Ovary (tissue), 3 donors: ENCODE data around the gene ATL1.

Source experiments
- CTCF ChIP-seq, 3 donors: fragments of 450-650 bp in 2 of 3; fragments of 200-600 bp in 1 of 3; IDR thresholded peaks; one replicate each; pipeline versions ENCODE4 v1.5.1 to v1.8.0; 2016 to 2022; ENCODE audit warnings: antibody characterized with exemption in 3 of 3, mild to moderate bottlenecking in 1 of 3
- EP300 ChIP-seq: sonication (generic); formaldehyde crosslinking; IDR thresholded peaks from one replicate; pipeline ENCODE4 v1.6.1; 2017; ENCODE audit warnings: antibody characterized with exemption
- POLR2A ChIP-seq: fragments of 450-650 bp; IDR thresholded peaks from one replicate; pipeline ENCODE4 v1.6.1; 2017; ENCODE audit warnings: antibody characterized with exemption, mild to moderate bottlenecking, moderate library complexity
- donor health status: DM: no; HTN: no; CAD: no.

DNA sequence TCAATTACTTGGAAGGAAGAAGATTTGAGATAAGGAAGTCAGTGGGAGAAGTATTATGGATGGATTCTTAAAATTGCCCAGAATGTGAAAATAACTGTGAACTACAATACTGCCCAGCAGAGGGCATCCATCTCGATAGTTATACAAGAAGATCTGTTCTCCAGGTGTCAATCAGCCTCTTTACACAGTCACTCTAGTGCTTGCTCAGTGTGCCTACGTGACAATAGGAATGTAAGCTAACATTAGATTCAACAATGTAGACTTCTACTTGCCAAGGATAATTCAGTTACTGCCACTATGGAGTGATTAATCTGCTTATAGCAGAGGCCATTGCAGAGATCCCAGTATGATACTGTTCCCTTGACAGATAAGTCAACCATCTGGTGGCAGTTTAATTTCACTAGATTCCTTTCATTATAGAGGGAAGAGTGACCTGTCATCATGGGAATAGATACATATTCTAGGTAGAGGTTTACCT is 17.0 kb upstream of the ATL1 start:
- peak in 1 of 3 donors; percentile 16 for TF ChIP-seq CTCF (IDR thresholded peaks at IDR 0.05)
- TF ChIP-seq EP300 = no peak
- TF ChIP-seq POLR2A = no peak
